ENCODE data around the gene GREB1L.
"Not testable (repeated sequence)": the region's sequence is repeated elsewhere in the genome, so short reads cannot be mapped to it uniquely, and the experiment has no call there.

Gene GREB1L

DNA sequence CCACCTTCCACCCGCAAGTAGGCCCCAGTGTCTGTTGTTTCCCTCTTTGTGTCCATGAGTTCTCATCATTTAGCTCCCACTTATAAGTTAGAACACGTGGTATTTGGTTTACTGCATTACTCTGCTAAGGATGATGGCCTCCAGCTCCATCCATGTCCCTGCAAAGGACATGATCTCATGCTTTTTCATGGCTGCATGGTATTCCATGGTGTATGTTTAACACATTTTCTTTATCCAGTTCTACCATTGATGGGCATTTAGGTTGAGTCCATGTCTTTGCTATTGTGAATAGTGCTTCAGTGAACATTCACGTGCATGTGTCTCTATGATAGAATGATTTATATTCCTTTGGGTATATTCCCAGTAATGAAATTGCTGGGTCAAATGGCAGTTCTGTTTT, 69.9 kb downstream of the GREB1L start:
- not testable (repeated sequence) for DNase-seq

DNA sequence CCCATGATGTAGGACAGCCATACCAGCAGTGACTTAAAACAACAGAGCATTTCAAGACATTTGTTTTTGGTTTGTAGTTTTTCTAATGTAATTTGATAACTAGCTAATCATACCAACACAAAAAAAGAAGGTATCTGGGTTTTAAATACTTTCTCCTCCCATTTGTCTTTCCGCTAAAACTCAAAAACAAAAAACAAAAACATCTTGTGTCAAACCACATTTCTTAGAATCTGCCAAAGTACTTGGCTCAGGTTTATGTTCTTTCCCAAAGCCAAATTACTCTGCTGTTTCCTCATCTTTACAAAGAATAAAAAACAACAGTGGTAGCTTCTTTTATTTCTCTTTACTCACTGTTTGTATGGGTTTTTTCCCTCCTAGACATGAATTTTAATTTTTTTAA, 71.5 kb downstream of the GREB1L start:
- no peak for DNase-seq

DNA sequence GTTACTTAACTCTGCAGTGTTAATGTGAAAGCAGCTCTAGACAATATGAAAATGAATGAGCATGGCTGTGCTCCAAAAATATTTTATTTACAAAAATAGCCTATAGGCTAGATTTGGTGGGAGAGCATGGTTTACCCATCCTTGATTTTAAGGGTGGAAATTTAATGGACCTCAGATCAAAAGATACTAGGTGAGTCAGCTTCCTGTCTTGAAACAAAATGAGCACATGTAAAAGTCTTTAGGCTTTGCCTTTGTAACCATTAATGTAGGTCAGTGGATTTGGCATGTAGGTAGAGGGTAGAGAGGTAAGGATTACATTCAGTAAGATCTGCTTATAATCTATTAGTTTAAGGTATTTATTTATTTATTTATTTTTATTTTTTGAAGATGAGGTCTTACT, 72.7 kb downstream of the GREB1L start:
- DNase-seq: no peak

DNA sequence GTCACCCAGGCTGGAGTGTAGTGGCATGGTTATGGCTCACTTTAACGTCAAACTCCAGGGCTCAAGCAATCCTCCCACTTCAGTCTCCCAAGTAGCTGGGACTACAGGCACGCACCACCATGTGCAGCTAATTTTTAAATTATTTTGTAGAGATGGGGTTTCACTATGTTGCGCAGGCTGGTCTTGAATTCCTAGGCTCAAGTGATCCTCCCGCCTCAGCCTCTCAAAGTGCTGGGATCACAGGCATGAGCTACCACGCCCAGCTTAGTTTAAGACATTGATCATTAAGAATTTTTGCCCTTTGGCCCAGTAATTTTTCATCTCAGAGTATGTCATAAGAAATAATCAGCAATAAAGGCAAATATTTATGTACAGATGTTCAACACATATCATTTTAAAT, 73.1 kb downstream of the GREB1L start:
- not testable (repeated sequence) for DNase-seq

DNA sequence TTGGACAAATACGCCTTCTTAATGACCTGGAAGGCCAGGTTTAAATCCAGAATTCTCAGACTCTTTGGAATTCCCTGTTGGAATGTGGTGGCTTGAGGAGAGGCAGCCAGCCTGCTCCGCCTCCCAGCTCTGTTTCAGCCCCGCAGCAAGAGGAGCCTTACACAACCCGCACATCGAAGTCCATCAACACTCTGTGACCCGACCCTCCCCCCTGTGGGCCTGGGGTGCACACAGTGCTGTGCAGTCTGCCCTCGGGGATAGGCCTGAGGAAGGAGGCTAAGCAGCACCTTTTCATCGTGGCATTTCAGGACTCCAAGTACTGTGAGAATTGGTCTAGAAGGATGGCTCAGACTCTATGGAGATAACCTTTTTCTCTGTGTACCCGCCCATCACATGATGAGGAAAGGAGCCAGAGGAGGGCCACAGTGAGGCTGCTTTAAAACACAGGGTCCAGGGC, 73.7 kb downstream of the GREB1L start:
- no peak for DNase-seq

DNA sequence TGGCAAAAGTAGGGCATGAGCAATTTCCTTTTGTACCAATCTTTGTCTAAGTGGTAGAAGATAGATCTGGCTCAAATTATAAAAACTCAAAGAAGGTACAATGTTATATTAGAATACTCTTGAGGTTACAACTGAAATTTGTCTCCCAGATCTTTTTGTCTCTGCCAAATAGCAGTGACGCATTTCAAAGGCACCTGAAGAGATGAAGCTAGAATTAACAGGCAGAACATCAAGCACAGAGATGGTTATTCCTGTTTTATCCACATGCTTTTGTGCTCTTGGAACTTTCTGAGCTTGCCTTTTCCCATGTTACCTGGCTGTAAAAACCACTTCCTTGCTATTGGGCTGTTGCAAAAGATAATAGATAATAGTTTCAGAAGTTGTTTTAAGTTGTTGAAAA, 74.3 kb downstream of the GREB1L start:
- no peak for DNase-seq

DNA sequence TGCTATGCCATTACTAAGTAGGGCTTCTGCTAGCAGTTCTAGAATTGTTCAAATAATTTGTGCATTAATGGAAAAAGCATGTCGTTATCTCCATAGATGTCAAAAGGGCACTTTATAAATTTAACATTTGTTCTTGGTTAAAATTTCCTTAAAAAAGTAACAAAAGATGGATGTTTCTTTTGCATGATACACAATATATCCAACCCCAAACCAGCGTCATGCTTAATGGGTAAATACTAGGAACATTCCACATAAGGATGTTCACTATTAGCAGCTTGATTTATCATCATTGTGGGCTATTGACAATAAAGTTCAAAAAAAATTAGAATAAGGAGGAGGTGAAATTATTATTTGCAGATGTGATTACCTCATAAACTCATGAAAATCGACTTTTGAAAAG, 79.7 kb downstream of the GREB1L start:
- no peak for DNase-seq

DNA sequence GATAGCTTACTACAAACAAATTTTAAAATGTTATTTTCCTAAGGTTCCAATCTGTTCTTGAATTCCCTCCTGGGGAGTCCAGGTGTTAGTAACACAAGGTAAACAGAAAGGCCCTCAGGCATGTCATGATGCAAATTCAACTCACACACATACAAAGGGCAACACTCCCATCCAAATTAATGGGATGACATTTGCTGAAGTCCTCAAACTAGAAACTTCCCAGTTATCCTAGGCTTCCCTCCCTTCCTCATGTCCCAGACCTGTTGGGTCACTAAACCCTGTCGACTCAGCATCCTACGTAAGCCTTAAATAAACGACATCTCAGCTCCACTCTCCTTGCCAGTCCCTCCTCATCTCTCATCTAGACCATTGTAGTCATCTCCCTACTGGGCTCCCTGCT, 85.1 kb downstream of the GREB1L start:
- no peak for DNase-seq

DNA sequence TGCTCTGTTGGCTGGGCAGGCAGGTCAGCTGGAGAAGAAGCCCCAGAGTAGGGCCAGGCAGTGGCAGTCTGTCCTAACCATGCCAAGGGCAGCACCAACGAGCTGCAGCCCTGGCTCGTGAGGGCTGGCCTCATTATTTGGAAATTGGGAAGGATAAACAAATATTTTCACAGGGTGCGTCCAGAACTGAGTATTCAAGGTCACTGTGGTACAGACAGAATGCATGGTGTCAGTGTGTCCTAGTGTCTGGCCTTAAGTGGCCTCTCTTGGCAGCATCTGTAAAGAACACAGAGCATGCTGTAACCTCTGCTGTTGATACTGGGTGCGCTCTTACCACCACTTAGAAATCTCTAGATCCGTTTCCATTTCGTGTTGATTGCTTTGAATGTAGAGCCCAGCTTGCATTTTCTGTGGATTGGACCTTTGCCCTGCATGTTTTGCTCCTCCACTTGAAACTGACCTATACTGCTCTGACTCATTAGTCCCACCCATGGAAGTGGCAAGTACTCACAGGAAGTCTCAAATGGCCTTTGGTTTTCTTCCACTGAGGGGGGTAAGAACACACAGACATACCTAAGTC, 88.2 kb downstream of the GREB1L start:
- no peak for DNase-seq

DNA sequence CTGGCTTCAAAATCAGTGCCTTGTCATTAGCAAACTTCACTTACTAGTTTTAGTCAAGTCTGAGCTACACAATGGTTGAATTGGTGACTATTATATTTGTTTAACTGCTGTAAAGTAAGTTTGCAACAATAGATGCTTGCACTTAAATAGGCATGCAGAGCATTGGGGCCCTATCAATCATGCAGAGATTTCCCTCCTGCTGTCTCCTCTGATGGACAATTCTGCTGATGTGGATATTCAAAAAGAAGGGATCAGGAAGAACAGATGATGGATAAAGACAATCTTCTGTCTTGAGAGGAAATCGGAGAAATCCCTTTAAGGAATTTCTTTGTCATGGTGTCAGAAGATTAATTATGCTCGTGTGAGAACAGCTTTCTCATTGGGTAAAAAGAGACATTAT, 89.0 kb downstream of the GREB1L start:
- no peak for DNase-seq

DNA sequence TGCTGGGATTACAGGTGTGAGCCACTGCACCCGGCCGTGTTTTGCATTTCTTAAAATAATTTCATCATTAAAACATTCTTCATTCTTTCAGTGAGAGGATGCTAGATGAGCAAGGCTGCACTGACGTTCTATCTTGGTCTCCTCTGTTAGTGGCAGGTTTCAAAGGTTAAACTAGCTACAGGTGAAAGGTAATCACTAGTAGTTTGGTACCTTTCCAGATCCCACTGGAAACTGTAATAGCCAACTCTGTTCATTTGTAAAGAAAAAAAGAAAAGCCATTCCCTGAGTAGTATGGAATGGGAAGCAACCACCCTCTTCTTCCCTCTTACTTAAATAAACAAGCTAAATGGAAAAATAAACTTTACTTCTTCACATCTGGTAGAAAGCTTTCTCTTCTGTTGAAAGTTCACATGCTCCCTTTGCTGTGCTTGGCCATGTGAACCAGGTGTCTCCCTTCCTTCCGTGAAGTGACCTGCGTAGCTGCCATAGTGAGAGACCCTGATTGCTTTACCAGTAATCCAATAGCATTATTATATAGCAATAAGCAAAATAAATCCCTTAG, 94.0 kb downstream of the GREB1L start:
- no peak for DNase-seq

DNA sequence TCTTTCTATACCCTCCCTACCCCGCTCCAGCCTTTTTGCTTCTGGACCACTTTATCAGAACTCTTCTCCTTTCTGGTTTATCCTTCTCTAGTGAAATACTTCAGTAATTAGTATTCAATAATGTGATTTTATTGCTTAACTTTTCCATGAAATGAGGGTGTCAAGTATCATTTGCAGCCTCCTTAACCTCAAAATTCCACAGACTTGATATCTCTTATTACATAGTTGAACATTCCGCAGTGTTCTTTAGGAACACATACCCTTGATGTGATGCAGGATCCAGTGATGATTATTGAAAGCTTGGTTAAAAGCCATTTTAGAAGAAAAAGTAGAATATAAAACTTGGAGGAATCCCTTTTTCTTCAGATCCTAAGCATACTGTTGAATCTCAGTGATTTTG, 94.8 kb downstream of the GREB1L start:
- DNase-seq: no peak

DNA sequence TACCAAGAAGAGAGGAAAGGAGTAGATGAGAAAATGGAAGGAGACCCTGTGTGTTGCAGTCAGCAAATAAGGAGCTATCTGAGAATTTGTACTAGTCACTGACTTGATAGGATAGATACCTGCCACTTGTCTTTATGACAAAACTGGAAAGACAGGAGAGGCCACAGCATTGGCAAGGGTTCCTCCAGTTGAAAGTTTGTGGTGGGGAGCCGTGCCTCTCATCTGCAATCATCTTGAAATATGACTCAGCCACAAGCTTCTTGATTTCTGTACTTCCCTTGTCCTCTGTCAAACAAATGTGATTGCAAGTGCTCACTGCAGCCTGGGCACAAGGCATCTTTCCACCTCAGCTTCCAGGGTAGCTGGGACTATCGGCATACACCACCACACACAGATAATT, 99.1 kb downstream of the GREB1L start:
- DNase-seq: no peak

DNA sequence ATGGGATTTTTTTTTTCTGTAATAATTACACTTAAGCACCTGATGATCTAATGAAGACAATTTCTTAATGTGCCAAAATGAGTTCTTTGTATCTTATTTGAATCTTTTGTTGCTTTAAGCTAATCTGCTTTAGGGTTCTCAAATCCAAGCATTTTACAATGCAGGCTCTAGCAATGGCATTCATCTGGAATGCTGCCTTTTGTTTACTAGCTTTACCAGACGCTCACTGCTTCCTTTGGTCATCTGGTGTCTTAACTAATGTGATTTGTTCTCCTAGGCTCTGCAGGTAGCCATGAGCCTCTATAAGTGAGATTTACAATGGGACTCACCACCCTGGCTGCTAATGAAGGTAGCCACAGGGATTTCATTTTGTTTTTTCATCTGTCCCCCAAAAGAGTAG, 100.3 kb downstream of the GREB1L start:
- DNase-seq: no peak

DNA sequence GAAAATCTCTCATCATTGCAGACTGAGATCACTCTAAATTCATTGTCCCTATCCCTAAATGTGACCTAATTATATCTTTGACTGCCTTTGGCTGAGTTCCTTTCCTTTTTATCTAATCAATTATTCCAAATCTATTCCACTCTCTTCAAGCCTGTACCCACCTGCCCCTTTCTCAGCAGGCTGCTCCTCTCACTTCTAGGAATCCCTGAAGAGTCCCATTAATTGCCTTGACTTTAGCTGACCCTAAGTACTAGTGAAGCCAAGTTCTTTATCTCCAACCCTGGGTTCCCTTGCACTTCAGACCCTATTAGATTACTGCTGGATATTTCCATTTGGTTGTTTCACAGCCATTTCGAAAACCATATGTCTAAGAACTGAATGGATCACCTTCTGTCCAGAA, 102.8 kb downstream of the GREB1L start:
- no peak for DNase-seq

DNA sequence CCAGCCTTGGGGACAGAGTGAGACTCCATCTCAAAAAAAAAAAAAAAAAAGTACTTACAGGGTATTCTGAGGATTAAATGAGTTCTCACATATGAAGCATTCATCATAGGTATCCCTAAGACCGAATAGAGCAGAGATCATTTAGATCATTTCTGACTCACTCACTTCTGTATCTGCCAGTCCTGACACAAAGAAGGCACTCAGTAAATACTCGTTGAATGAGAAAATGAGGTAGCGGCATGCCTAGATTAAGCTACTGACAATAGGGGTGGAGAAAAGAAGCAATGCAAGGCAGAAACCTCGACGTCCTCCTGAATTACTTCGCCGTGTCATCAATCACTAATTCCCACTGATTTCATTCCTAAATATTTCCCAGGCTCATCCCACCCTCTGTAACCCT, 103.8 kb downstream of the GREB1L start:
- DNase-seq: no peak

DNA sequence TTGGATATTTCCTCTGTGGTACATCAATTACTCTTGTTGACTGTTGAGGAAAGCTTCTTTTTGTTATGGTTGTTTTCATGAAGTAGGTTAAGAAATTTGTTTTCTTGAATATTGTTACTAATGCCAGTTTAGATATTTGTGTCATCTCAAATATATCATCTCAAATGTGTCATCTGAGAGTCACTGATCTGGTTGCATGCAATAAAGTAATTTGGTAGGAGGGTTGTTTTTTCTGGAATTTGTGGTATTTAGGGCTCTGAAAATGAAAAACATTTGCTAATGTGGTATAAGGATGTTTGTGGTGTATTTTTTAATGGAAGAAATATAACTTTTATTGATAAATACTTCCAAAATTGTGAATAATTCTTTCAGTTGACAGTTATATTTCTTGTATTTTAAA, 117.7 kb downstream of the GREB1L start:
- DNase-seq: no peak

DNA sequence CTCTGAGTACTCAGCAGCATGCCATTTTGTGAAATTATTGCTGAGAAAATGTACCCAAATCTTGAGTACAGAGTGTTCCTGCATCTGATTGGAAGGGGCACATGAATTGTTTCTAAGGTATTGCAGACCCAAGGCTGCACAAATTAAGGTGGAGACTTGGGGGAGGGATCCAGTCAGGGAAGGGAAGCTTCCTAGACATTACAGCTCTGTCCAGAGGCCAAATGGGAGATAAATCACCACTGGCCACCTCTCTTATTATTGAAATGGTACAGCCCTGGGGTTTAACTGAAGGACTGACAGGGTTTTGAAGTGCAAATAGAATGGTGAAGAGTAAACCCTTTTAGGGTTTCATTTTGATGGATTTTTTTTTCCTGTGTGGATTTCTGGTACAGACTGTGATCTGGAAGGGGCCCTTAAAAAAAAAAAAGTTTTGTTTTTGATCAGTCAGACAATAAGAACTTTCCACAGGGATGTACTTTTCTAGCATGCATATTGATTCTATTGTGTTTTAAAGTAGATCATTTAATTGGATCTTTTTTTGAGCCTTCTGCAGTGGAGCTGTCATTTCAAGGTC, 119.4 kb downstream of the GREB1L start:
- no peak for DNase-seq

DNA sequence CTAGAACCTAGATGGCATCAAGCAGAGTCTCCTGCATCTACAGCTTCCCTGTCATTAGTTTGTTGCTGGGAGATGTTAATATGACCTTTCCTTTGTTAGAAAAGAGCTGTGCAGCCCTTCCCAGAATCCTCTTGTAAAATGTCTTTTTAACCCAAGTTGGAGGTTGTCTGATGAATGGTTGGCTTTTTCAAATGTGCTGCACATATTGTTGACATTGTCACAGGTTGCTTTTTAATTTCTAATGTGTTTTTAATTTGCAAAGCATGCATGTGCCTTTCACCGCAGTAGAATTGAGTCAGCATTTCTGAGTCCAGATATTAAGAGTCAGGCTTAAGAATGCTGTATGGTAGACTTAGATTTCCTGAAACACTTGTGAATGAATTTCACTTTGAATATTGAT, 120.8 kb downstream of the GREB1L start:
- DNase-seq: no peak

DNA sequence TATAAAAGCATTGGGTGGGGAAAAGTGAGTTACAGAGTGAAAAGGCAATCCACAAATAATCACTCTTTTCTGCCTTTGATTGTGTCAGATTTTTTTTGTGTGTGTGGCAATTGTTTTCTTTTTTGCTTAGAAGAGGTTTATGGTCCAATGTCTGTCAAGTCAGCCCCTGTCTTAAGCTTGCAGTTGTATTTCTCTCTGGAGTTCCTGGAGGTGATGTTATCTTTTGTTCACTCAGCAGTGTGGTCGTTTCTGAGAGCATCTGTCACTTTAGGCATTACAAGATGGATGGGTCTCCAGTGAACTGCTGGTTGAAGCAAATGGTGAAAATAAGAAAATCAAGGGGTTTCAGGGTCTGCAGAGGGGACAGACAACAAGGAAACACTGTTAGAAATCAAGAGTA, 121.3 kb downstream of the GREB1L start:
- DNase-seq: no peak

DNA sequence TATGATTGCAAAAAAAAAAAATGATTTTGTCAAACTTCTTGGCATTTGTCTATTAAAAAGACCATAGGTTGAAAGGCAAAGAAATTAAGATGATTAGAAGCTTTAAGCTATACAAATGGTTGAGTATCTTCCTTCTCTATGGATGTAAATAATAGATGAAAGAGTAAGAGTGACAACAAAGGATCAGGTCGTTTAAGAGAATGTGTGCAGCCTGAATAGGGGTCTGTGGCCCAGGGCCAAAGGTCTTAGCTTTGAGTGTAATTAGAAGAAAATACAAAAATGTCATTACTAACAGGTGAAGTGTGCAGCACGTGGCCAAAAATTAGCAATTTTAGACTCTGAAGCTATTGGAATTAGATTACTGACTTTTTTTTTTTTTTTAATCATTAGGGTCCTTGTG, 122.4 kb downstream of the GREB1L start:
- DNase-seq: no peak

DNA sequence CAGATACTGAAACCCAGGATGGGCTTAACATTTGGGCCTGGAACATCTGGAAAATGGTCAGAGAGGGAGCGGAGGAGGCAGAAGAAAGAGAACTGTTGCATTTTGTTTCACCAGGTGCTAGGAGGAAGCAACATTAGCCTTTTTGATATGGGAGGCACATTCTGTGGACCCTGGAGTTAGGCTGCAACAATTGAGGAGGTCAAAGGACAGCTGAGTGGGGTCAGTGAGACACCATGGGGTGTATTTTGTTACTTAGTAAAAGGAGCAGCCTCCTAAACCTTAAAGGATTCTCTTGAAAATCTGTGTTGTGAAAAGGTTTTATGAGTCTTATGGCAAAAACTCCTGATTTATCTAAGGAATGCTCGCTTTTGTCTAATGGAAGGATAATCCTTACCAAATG, 124.9 kb downstream of the GREB1L start:
- no peak for DNase-seq

DNA sequence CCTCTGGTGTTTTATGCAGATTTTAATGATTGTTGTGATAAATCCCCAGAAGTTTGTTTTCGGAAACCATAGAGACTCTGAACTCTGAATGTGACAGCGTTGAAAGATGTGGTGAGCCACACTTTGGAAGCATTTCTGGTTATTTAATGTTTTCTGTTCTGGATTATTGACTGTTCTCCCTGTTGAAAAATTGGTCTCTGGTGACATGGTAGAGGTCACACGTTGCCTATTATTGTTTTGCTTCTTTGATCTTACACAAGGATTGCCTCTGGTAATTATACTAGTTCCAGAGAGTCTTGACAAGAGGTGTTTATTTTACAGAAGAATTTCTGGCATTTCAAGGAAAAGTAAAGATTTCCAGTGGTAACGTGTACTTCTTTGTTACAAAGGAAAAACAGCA, 127.1 kb downstream of the GREB1L start:
- no peak for DNase-seq

DNA sequence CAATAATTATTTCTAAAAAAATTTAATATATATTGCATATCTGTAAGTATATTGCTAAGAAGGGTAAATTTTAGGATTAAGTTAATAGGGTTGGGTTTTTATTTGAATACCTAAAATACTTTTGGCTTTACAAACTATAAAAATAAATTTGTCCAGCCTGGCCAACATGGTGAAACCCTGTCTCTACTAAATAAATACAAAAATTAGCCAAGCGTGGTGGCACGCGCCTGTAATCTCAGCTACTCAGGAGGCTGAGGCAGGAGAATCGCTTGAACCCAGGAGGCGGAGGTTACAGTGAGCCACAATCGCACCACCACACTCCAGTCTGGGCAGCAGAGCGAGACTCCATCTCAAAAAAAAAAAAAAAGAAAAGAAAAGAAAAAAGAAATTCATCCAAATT, 127.6 kb downstream of the GREB1L start:
- not testable (repeated sequence) for DNase-seq

DNA sequence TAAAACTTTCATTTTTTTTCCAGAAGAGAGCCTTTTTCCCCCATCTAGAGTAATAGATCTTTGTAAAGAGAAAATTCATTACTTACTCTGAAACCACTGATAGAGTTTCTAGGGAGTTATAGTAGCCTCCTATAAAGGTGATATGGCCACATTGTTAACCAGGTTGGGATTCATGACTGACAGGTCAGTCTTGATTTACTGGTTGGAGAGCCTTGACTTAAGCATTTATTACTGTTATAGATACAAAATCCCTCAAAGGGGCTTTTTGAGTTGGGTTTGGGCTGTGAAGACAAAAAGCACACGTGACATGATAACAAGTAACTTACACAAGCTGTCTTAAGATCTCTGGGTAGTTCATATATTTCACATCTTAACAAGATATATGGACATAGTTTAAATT, 141.0 kb downstream of the GREB1L start:
- no peak for DNase-seq
